ENCODE results near the gene PNPO.

DNA sequence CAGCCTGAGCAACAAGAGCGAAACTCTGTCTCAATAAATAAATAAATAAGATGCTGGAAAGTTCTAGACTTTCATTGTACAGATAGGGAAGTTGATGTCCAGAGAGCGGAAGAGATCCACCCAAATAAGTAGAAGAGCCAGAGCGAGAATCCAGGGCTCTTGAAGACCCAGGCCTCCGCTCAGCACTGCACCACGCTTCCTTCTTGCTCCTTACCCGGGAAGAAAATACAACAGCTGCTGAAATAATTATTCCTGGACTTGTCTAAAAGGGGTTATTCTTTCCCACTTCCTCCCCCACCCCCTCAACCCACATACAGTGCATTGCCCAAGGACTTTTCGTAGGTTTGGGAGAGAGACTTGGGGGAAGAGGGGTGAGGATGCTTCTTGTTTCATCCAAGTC is 56.2 kb downstream of the PNPO start:
- TF ChIP-seq EP300 (IDR thresholded peaks at IDR 0.05) (no peak), POLR2A (IDR thresholded peaks at IDR 0.05) (no peak)

Data from sigmoid colon (tissue), 4 donors.